Smooth muscle cell (in vitro differentiated cells): ENCODE data around the gene CHRNA4. TPM values are rescaled to one million over a fixed set of nuclear protein-coding genes. Genes with fewer than 3 reads are reported as not detected.

Experiments
- DNase-seq: peaks from one replicate; lab custom pipeline; 2025; ENCODE audit not compliant: unreplicated experiment; lab: John Stamatoyannopoulos, UW
- H2AFZ ChIP-seq: fragments of 200-600 bp; sonication (generic); 2 replicates; pipeline ENCODE4 v1.6.0; 2016; ENCODE audit warnings: antibody characterized with exemption, low read depth, mild to moderate bottlenecking
- H3F3A ChIP-seq: fragments of 200-600 bp; sonication (generic); 2 replicates; pipeline ENCODE4 v1.6.0; 2017; ENCODE audit warnings: antibody characterized with exemption, low read depth
- H3K27ac ChIP-seq: fragments of 200-600 bp; sonication (generic); 2 replicates; pipeline ENCODE4 v1.5.1; 2016; ENCODE audit warnings: low read depth, mild to moderate bottlenecking
- H3K27me3 ChIP-seq: fragments of 200-600 bp; sonication (generic); 2 replicates; pipeline ENCODE4 v1.6.1; 2016; ENCODE audit warnings: low read depth, mild to moderate bottlenecking
- H3K36me3 ChIP-seq: fragments of 200-600 bp; sonication (generic); 2 replicates; pipeline ENCODE4 v1.5.1; 2016; ENCODE audit warnings: low read depth
- H3K4me1 ChIP-seq: fragments of 200-600 bp; sonication (generic); 2 replicates; pipeline ENCODE4 v1.5.1; 2016; ENCODE audit warnings: low read depth
- H3K4me2 ChIP-seq: fragments of 200-600 bp; sonication (generic); 2 replicates; pipeline ENCODE4 v1.6.0; 2016; ENCODE audit warnings: mild to moderate bottlenecking
- H3K4me3 ChIP-seq: fragments of 200-600 bp; sonication (generic); 2 replicates; pipeline ENCODE4 v1.5.1; 2016; ENCODE audit warnings: mild to moderate bottlenecking
- H3K79me2 ChIP-seq: fragments of 200-600 bp; sonication (generic); 2 replicates; pipeline ENCODE4 v1.6.0; 2016; ENCODE audit warnings: low read depth, mild to moderate bottlenecking
- H3K9ac ChIP-seq: fragments of 200-600 bp; sonication (generic); 2 replicates; pipeline ENCODE4 v1.6.0; 2016; ENCODE audit warnings: low read depth
- H3K9me3 ChIP-seq: fragments of 200-600 bp; sonication (generic); replicated peaks from 2 replicates; pipeline ENCODE4 v1.5.1; 2016; ENCODE audit warnings: low read depth
- H4K20me1 ChIP-seq: fragments of 200-600 bp; sonication (generic); 2 replicates; pipeline ENCODE4 v1.6.0; 2016; ENCODE audit warnings: low read depth
- CTCF ChIP-seq: fragments of 200-600 bp; sonication (generic); IDR thresholded peaks from 2 replicates; pipeline ENCODE4 v1.5.1; 2017; ENCODE audit warnings: borderline replicate concordance, mild to moderate bottlenecking, antibody characterized with exemption; ENCODE audit not compliant: insufficient read depth, poor library complexity, severe bottlenecking
- WGBS: methylation state at CpG from one replicate; pipeline ENCODE4 v1.1.7; 2016; ENCODE audit warnings: low lambda C conversion rate; 5-methylcytosine and 5-hydroxymethylcytosine counted together
- polyA plus RNA-seq: library from polyadenylated mRNA; unstranded; fragments of >200 nt; fragmentation: Nextera tagmentation; extraction: Ambion mirVana; gene quantifications from 2 replicates; pipeline ENCODE4 v1.2.1, GENCODE V29; 2016
- total RNA-seq: library from RNA; depleted of rRNA; stranded (reverse); fragments of >200 nt; gene quantifications from 2 replicates; pipeline ENCODE4 v1.2.3, GENCODE V29; 2014

Gene CHRNA4
- total and polyA plus RNA-seq, 2 experiments from 2014 or later = 0.03 TPM; not detected in 1

GRCh38 chr20:63363013-63363957 lies 2.1 kb upstream of the CHRNA4 start:
- TF ChIP-seq CTCF = no peak
- H3K4me3 ChIP-seq = no peak overlapping the region
- no peak overlapping the region for H3K9ac ChIP-seq
- WGBS = 83% methylated on average over 23 of the region's 23 CpGs
- no peak overlapping the region for H3K4me2 ChIP-seq
- no peak overlapping the region for H2AFZ ChIP-seq
- H3F3A ChIP-seq = no peaks in the 10 kb centered on the region
- H4K20me1 ChIP-seq = no peaks in the 10 kb centered on the region
- DNase-seq = no peak
- H3K27me3 ChIP-seq = peaks cover 48% of the 10 kb centered on the region
- no peaks in the 10 kb centered on the region for H3K36me3 ChIP-seq
- H3K9me3 ChIP-seq = no peaks in the 10 kb centered on the region
- H3K79me2 ChIP-seq = no peaks in the 10 kb centered on the region
- peaks cover 14% of the 10 kb centered on the region for H3K4me1 ChIP-seq
- no peak overlapping the region for H3K27ac ChIP-seq

DNA sequence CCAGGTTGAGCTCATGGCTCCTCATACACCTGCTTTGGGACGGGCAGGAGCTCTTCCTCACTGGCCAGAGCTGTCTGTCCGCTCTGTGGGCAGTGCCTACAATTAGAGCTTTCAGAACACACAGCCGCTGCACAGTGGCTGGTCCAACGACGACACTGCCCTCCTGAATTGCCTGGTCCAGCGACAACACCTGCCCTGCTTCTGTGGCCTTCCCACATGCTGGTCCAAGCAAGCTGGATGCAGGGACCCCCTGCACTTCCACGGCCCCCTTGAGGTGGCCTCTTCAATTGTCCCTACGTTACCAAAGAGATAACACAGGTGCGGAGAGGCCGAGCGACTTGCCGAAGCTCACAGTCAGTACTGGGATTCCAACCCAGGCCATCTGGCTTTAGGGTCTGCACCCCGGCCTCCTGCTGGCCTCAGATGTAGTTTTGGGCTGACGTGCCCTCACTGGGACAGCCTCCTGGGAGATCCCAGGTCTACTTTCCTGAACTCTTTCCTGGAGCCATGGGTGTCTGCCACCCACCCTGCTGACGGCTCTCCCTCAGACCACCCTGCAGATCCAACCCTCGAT lies 1.4 kb upstream of the CHRNA4 start:
- H3K79me2 ChIP-seq = no peaks in the 10 kb centered on the region
- no peak overlapping the region for H3K4me2 ChIP-seq
- no peak overlapping the region for H2AFZ ChIP-seq
- DNase-seq = no peak
- no peaks in the 10 kb centered on the region for H4K20me1 ChIP-seq
- H3K9ac ChIP-seq = no peak overlapping the region
- no peak overlapping the region for H3K27ac ChIP-seq
- peaks cover 49% of the 10 kb centered on the region for H3K27me3 ChIP-seq
- peaks cover 14% of the 10 kb centered on the region for H3K4me1 ChIP-seq
- no peaks in the 10 kb centered on the region for H3K9me3 ChIP-seq
- no peak overlapping the region for H3K4me3 ChIP-seq
- no peaks in the 10 kb centered on the region for H3F3A ChIP-seq
- WGBS = 71% methylated on average over 16 of the region's 16 CpGs
- no peak for TF ChIP-seq CTCF
- H3K36me3 ChIP-seq = no peaks in the 10 kb centered on the region

DNA sequence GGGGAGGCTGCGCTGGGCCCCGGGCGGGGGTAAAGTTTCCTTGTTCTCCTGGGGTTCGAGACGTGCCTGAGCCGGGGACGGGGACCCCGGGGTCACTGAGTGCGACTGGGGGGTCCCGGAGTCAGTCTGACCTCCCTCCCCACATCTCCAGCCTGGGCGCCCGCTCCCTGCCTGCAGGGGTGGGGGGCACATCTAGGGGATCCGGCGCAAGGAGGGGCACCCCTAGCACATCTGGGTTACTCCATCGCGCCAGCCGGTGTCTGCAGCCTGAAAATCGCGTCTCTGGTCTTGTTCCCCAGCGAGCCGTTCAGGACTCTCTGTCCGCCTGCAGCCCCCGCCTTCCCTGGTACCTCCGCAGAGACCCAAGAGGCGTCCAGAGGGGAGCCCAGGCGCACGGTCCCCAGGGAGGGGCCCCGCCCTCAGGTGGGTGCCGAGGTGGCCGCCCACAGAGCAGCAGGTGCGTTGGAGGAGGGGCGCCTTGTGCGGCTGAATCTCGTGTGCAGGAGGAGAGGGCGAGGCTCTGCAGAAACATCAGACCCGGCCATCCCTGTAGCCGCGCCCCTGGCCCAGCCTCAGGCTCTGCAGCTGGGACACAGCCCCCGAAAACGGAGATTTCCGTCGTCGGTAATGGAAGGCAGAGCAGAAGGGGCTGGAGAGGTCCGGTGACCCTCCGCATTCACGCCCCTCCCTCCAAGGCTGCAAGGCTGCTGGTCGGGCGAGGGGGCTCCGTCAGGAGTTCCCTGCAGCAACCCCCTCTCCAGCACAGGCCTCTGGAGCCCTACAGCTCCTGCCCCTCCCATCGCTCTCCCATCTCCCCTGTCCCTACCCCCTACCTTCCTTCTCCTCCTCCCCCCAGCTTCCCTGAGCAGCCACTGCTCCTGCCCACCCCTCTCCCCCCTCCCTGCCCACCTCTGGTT lies 628 bp upstream of the CHRNA4 start:
- DNase-seq = no peak
- H3K4me2 ChIP-seq = no peak overlapping the region
- no peak overlapping the region for H3K9ac ChIP-seq
- no peaks in the 10 kb centered on the region for H3F3A ChIP-seq
- H3K36me3 ChIP-seq = no peaks in the 10 kb centered on the region
- H3K4me3 ChIP-seq = no peak overlapping the region
- no peak overlapping the region for H3K27ac ChIP-seq
- 16% methylated on average over 40 of the region's 50 CpGs for WGBS
- no peaks in the 10 kb centered on the region for H3K79me2 ChIP-seq
- no peaks in the 10 kb centered on the region for H4K20me1 ChIP-seq
- H3K27me3 ChIP-seq = peaks cover 45% of the 10 kb centered on the region
- no peak overlapping the region for H2AFZ ChIP-seq
- no peaks in the 10 kb centered on the region for H3K9me3 ChIP-seq
- no peak for TF ChIP-seq CTCF
- H3K4me1 ChIP-seq = peaks cover 8% of the 10 kb centered on the region
